Stimulated activated CD8-positive, alpha-beta memory T cell treated with anti-CD3 and anti-CD28 coated beads, Interleukin-12 subunit alpha, Interleukin-12 subunit beta, amount 100 ng/mL, for 4 hours (primary cell): ENCODE measurements around the gene JARID2.
"Not testable (repeated sequence)": the region's sequence is repeated elsewhere in the genome, so short reads cannot be mapped to it uniquely, and the experiment has no call there.

Experiments
- DNase-seq: peaks from one replicate; pipeline ENCODE4 v3.0.0-alpha.2; 2020; ENCODE audit warnings: low read depth

JARID2 gene

GRCh38 chr6:15309611-15310283, 63.9 kb downstream of the JARID2 start:
- DNase-seq = no peak

- no peak for DNase-seq
Observed at GRCh38 chr6:15310680-15311079, 64.8 kb downstream of the JARID2 start.

- DNase-seq = no peak
Observed at GRCh38 chr6:15312500-15312899, 66.6 kb downstream of the JARID2 start.

DNA sequence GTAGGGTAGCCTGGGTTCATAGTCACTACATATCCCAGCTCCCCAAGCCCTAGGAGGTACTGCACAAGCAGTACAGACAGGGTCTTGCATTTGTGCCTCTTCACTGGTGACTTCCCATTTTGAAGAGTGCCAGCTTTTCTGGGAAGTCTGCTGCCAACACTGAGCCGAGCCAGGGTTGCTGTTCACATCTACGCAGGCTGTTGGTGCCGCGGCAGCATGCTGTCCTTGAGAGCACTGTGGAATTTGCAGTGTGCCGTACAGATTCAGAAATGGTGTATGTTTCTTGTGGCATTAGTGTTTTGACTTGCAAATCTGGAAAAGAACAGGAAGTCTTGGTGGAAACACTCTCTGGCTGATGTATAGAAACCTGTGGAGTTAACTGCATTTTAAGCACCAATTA, 67.5 kb downstream of the JARID2 start:
- DNase-seq = no peak

DNA sequence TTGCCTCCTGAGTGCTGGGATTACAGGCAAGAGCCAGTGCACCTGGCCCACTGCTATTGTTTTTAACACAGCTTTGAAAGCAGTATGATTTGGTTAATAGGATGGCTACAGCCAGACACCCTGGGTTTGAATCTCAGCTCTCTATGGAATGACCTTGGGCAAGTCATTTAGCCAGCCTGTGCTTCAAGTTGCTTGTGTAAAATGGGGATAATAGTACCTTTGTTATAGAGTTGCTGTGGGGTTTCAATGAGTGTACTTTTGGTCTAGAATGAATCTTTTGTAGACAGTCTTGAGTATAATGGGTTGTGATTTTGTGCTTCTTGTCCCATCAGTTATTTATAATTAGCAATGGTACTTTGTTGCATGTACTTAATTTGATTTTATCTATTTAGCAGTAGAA, 70.9 kb downstream of the JARID2 start:
- DNase-seq = no peak

GRCh38 chr6:15317251-15317650, 71.4 kb downstream of the JARID2 start:
- DNase-seq = no peak

DNA sequence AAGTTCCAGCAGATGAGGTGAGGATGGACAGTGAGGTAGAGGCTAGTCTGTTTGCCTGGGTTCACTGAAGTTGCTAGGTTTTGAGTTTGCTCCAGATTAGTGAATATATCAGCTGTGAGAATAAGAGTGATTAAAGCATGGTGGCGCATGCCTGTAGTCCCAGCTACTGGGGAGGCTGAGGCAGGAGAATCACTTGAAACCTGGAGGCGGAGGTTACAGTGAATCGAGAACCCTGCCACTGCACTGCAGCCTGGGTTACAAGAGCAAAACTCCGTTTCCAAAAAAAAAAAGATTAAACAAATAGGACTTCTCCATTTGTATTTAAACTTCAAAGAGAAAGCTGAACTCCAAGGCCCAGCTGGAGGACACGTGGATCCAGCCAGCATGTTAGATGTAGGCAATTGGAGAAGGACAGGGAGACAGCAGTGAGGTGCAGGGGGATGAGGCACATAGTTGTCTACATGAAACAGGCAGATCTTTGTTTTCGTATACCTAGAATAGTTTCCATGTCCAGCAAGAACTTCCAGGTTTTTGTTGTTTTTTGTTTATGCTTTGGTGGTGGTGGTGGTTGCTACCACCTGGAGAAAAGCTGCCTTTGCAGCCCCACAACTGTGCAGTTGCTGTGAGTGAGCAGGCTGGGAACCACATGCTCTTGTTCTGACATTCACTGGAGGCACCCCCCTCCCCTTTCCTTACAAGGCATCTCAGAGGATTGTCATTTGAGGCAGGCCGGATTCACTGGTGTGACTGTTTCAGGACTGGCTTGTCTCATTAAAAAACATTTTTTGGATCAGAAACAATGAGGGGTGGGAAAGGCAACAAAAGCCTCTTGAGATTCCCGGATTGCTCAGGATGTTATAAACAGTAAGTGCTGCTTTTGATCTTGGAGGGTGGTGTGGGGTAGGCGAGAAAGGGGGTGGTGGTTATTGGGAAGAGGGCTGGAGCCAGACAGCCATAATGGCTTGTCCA, 72.3 kb downstream of the JARID2 start:
- DNase-seq = no peak

DNA sequence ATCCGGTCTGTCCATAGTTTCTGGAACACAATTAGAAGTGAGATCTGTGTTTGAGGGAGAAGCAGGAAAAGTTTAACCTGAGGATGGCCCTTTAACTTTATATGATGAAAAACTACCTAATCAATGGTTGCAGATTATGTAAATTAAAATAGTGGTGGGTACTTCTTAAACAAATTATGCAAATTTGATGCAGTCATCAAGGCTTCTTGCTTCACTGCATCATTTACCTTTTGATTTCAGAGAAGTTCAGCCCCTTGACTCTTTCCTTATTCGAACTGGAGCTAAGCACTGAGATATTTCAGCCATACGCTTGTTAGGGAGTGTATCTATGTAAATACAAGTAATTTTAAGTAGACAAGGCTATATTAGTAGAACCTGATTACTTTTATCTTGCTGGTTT, 73.8 kb downstream of the JARID2 start:
- no peak for DNase-seq

DNA sequence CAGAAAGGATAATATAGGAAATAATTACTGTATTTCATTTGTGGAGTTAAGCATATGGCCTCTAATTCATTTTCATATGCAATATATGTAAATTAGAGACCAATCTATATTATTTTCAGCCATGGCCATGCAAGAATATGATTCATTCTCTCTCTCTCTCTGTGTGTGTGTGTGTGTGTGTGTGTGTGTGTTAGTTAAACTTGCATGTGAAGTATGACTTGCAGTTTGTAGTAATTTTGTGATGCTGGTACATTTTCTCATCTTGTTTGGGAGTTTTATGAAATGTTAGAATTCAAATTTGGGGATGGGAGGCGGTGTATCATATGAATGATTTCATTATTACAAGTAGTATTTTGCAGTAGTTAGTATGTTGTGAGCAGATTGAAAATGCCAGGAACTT, 74.8 kb downstream of the JARID2 start:
- no peak for DNase-seq

GRCh38 chr6:15322184-15322583, 76.3 kb downstream of the JARID2 start:
- DNase-seq = no peak

DNA sequence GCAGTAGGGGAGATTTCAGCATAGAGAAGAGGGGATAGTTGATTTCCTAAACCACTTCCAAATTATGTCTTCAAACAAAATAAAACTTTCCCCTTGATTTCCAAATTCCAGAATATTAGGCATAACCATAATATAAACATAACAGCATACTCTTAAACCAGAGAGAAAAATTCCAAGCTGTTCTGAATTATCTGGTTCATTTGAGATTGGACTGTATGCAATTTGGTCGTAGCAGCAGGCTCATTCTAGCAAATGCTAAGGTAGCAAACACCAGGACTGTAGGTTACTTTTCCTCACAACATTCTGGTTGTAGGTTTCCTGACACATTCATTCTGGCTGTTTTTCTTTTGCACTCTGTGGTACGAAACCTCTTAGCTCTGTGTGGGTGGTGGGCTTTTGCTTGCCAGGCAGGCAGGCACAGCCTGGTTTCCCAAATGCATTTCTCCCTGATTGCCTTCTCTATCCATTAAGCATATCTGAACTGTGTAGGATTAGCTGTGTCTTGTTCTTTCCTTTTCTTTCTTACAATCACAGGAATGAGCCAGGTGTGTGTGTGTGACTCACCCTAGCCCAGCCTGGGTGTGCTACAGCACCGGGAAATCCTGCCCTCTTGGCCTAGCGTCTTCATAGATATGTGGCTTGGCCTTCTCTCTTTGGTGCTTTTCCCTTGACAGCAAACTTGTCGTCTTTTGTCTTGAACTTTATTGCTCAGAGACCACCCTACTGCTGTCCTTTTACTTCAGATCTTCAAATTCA, 77.1 kb downstream of the JARID2 start:
- no peak for DNase-seq

DNA sequence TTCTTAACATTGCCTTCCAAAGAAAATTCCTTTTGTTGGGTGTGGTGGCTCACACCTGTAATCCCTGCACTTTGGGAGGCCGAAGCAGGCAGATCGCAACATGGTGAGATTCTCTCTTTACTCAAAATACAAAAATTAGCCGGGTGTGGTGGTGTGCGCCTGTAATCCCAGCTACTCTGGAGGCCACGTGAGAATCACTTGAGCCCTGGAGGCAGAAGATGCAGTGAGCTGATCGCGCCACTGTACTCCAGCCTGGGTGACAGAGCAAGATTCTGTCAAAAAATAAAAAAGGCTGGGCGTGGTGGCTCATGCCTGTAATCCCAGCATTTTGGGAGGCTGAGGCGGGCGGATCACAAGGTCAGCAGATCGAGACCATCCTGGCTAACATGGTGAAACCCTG, 77.7 kb downstream of the JARID2 start:
- not testable (repeated sequence) for DNase-seq

DNA sequence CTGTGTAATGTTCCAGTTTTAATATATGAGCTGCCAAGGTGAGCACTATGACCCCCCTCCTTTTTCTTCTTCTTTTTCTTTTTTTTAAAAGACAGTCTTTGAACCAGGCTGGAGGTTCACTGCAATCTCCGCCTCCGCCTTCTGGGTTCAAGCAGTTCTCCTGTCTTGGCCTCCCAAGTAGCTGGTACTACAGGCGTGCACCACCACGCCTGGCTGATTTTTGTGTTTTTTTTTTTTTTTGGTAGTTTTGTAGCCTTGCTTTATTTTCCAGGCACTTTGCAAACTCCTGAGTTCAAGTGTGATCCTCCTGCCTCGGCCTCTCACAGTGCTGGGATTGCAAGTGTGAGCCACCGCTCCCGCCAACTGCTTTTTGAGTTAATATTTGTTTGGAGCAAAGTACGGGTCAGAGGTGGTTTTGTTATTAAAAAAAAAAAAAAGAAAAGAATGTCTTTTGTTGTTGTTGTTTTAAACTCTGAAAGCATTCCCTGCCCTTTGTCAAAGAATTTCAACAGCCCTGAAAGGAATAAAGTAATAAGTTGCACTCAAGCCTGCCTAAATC, 78.6 kb downstream of the JARID2 start:
- no peak for DNase-seq

- no peak for DNase-seq
Observed at GRCh38 chr6:15325540-15325955, 79.7 kb downstream of the JARID2 start.

DNA sequence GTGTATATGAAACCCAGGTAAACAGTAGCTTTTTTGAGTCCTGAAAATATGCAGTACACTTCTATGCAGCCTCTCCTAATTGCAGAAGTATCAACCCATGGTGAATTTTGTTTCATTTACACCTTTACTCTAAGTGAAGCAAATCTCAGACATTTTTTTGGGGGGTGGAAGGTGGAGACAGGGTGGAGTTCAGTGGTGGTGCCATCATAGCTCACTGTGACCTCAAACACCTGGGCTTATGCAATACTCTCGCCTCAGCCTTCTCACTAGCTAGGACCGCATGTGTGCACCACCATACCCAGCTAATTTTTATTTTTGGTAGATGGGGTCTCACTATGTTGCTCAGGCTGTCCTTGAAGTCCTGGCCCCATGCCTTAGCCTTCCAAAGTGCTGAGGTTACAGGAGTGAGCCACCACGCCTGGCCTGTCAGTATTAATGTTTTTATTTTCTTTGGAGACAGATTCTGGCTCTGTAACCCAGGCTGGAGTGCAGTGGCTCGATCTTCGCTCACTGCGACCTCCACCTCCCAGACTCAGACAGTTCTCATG, 80.3 kb downstream of the JARID2 start:
- no peak for DNase-seq

- no peak for DNase-seq
Observed at GRCh38 chr6:15327271-15327670, 81.4 kb downstream of the JARID2 start.

GRCh38 chr6:15329197-15329671, 83.4 kb downstream of the JARID2 start:
- no peak for DNase-seq

DNA sequence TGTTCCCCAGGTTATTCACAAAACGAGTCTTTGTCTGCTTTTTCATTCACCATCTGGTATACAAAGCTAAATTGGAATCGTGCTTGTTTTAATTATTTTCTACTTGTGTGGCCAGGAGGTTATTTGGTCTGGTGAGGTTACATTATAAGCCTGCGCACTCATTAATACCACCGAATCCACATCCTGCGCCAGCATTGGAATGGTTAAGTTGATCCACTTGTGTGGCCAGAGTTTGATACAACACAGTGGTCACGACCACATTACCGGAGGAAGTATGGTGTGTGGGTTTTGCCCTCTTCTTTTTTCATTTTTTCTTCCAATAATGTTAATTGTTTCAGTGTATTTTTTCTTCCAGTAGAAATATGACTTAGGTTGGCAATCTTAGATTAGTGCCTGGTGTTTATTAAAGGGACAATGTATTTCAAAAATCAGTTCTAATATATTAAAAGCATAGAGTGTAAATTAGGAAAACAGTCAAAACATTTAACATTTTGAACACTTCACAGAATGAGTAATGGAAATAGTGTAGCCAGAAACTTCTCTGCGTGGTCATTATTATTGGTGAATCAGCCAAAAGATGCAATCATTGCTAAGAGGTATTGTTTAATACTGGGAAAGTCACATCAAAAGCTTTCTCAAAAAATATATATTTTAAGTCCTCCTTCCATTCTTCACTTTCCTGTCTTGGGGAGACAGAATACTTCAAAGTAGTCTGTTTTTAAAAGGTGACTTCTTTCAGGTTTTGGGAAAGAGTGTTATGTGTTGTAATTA, 84.5 kb downstream of the JARID2 start:
- DNase-seq = no peak

GRCh38 chr6:15331143-15331542, 85.3 kb downstream of the JARID2 start:
- DNase-seq = no peak

- DNase-seq = no peak
Observed at GRCh38 chr6:15331629-15332251, 85.9 kb downstream of the JARID2 start.

DNA sequence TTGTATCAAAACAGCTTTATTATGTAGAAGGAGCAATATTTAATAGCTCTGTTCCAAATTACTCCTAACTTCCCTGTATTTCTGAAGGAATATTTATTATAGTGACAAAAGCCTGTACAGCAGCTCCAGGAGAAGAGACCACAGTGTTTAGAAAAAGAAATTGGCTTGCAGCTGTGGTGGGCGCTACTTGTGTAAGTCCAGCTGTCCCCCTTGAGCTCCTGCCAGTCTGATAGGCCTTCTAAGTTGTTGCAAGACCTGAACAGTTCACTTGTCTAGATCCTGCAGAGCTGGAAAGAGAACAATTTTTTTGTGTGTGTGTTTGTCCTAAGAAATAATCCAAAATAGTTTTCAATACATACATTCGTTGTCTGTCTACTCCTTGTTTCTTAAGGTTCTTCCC, 86.6 kb downstream of the JARID2 start:
- DNase-seq = no peak
